Liver (tissue), 9 donors: ENCODE results near the gene STAT2. TPM values are rescaled to one million over a fixed set of nuclear protein-coding genes. Genes with fewer than 3 reads are reported as not detected.
"Not testable (repeated sequence)": the region's sequence is repeated elsewhere in the genome, so short reads cannot be mapped to it uniquely, and the experiment has no call there.

Source experiments
- DNase-seq: peaks from one replicate; pipeline ENCODE4 v3.0.0-alpha.2; 2017; ENCODE audit warnings: low spot score
- H3K27ac ChIP-seq, 2 donors: one replicate each; pipeline ENCODE4 v1.7.0; 2013; ENCODE audit warnings: inconsistent platforms in 2 of 2, low read length in 2 of 2, control low read depth in 1 of 2, low read depth in 1 of 2, mild to moderate bottlenecking in 1 of 2
- H3K27me3 ChIP-seq, 4 donors: one replicate each; pipeline versions ENCODE4 v1.6.1 to v1.7.0; 2013; ENCODE audit warnings: low read length in 3 of 4, inconsistent platforms in 1 of 4, mild to moderate bottlenecking in 1 of 4, moderate library complexity in 1 of 4; ENCODE audit not compliant: control insufficient read depth in 4 of 4, insufficient read depth in 4 of 4
- H3K36me3 ChIP-seq, 4 donors: one replicate each; pipeline versions ENCODE4 v1.6.1 to v1.7.0; 2013; ENCODE audit warnings: low read length in 3 of 4, mild to moderate bottlenecking in 3 of 4, low read depth in 1 of 4, moderate library complexity in 1 of 4; ENCODE audit not compliant: control insufficient read depth in 4 of 4, insufficient read depth in 3 of 4
- H3K4me1 ChIP-seq, 4 donors: one replicate each; pipeline versions ENCODE4 v1.6.1 to v1.7.0; 2013; ENCODE audit warnings: low read length in 3 of 4, mild to moderate bottlenecking in 3 of 4, moderate library complexity in 1 of 4; ENCODE audit not compliant: control insufficient read depth in 4 of 4, insufficient read depth in 4 of 4
- H3K4me3 ChIP-seq, 3 donors: one replicate each; pipeline versions ENCODE4 v1.6.1 to v1.7.0; 2013; ENCODE audit warnings: low read length in 3 of 3, control low read depth in 1 of 3, low read depth in 1 of 3, mild to moderate bottlenecking in 1 of 3
- H3K9ac ChIP-seq, 2 donors: one replicate each; pipeline ENCODE4 v1.7.0; 2013; ENCODE audit warnings: low read length in 2 of 2, mild to moderate bottlenecking in 2 of 2, moderate library complexity in 2 of 2, control low read depth in 1 of 2, low read depth in 1 of 2
- H3K9me3 ChIP-seq, 4 donors: one replicate each; pipeline versions ENCODE4 v1.6.1 to v1.7.0; 2013; ENCODE audit warnings: low read length in 3 of 4; ENCODE audit not compliant: control insufficient read depth in 4 of 4
- EGR1 ChIP-seq, 2 donors: IDR thresholded peaks; 2 replicates each; pipeline ENCODE4 v1.6.1; 2016 to 2018; ENCODE audit warnings: antibody characterized with exemption in 2 of 2, low read depth in 2 of 2
- FOXA2 ChIP-seq: IDR thresholded peaks from 2 replicates; pipeline ENCODE4 v1.6.1; 2016; ENCODE audit warnings: antibody characterized with exemption
- MAX ChIP-seq: IDR thresholded peaks from 2 replicates; pipeline ENCODE4 v1.6.1; 2016; ENCODE audit warnings: antibody characterized with exemption
- REST ChIP-seq: IDR thresholded peaks from 2 replicates; pipeline ENCODE4 v1.6.1; 2016; ENCODE audit warnings: antibody characterized with exemption, mild to moderate bottlenecking
- RXRA ChIP-seq, 2 donors: IDR thresholded peaks; 2 replicates each; pipeline ENCODE4 v1.6.1; 2017 to 2018; ENCODE audit warnings: antibody characterized with exemption in 2 of 2, mild to moderate bottlenecking in 1 of 2
- SP1 ChIP-seq: IDR thresholded peaks from 2 replicates; pipeline ENCODE4 v1.6.1; 2018; ENCODE audit warnings: antibody characterized with exemption, mild to moderate bottlenecking
- TAF1 ChIP-seq: conservative IDR thresholded peaks from 2 replicates; pipeline ENCODE4 v1.6.1; 2016; ENCODE audit warnings: antibody characterized with exemption, mild to moderate bottlenecking
- WGBS: extraction: QIAGEN DNeasy Blood & Tissue Kit; methylation state at CpG from one replicate; pipeline ENCODE4 v1.1.7; 2013; 5-methylcytosine and 5-hydroxymethylcytosine counted together
- polyA plus RNA-seq, 2 donors: library from polyadenylated mRNA; stranded (reverse) in 1 of 2; unstranded in 1 of 2; fragments of 200-250 nt in 1 of 2; fragments of >200 nt in 1 of 2; fragmentation: Nextera tagmentation in 1 of 2; extraction: Ambion mirVana in 1 of 2; gene quantifications; one replicate each; pipeline versions ENCODE4 v1.2.1 to v1.2.3, GENCODE V29; 2013 to 2015
- total RNA-seq, 2 donors: library from RNA; depleted of rRNA; stranded (reverse); fragments of >200 nt; gene quantifications; one replicate each; pipeline ENCODE4 v1.2.3, GENCODE V29; 2014
- TF ChIP-seq, protein P1 (sequence below): IDR thresholded peaks from 2 replicates; pipeline ENCODE4 v1.6.1; 2016; ENCODE audit warnings: antibody characterized with exemption
- TF ChIP-seq, protein P2 (sequence below): IDR thresholded peaks from 2 replicates; pipeline ENCODE4 v1.6.1; 2016; ENCODE audit warnings: antibody characterized with exemption
- donor health status: healthy.
- donor health status: healthy.
- donor health status: healthy.
- donor health status: healthy.
- donor health status: healthy.

STAT2 gene
- total and polyA plus RNA-seq, 4 donors, result 48.4 to 219 (median 66.6) TPM

GRCh38 chr12:56324206-56324605 lies 35.7 kb downstream of the STAT2 start:
- no peak for DNase-seq
- Histone ChIP-seq H3K9me3 (no peaks in the 10 kb centered on the region), H3K36me3 (peaks cover 8 to 73% (median 72%) of the 10 kb centered on the region in 4 donors), H3K4me3 (no peak overlapping the region), H3K4me1 (peaks cover 0 to 4% (median 0%) of the 10 kb centered on the region in 4 donors), H3K27me3 (no peaks in the 10 kb centered on the region), H3K27ac (no peak overlapping the region), H3K9ac (no peak overlapping the region)
- WGBS, result 94% methylated on average over 6 of the region's 6 CpGs
- TF ChIP-seq, protein P1, sequence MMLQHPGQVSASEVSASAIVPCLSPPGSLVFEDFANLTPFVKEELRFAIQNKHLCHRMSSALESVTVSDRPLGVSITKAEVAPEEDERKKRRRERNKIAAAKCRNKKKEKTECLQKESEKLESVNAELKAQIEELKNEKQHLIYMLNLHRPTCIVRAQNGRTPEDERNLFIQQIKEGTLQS, result no peak
- TF ChIP-seq SP1, result no peak
- no peak for TF ChIP-seq EGR1 (IDR thresholded peaks at IDR 0.05; ENCODE audit: low read depth in 2 of 2)
- TF ChIP-seq REST, result no peak
- TF ChIP-seq FOXA2, result no peak
- TF ChIP-seq, protein P2, sequence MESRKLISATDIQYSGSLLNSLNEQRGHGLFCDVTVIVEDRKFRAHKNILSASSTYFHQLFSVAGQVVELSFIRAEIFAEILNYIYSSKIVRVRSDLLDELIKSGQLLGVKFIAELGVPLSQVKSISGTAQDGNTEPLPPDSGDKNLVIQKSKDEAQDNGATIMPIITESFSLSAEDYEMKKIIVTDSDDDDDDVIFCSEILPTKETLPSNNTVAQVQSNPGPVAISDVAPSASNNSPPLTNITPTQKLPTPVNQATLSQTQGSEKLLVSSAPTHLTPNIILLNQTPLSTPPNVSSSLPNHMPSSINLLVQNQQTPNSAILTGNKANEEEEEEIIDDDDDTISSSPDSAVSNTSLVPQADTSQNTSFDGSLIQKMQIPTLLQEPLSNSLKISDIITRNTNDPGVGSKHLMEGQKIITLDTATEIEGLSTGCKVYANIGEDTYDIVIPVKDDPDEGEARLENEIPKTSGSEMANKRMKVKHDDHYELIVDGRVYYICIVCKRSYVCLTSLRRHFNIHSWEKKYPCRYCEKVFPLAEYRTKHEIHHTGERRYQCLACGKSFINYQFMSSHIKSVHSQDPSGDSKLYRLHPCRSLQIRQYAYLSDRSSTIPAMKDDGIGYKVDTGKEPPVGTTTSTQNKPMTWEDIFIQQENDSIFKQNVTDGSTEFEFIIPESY, result no peak
- TF ChIP-seq RXRA (IDR thresholded peaks at IDR 0.05), result no peak

DNA sequence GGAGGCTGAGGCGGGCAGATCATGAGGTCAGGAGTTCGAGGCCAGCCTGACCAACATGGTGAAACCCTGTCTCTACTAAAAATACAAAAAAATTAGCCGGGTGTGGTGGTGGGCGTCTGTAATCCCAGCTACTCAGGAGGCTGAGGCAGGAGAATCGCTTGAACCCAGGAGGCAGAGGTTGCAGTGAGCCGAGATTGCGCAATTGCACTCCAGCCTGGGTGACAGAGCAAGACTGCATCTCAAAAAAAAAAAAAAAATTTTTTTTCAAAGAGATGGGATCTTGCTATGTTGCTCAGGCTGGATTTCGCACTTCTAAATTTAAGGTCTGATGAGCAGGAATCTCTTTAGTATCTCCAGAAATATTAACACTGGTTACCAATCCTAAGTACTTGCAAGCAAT lies 38.3 kb downstream of the STAT2 start:
- not testable (repeated sequence) for H3K4me1 ChIP-seq, H3K9ac ChIP-seq, H3K4me3 ChIP-seq, H3K27ac ChIP-seq, H3K27me3 ChIP-seq, DNase-seq, H3K9me3 ChIP-seq
- peaks cover 11 to 66% (median 60%) of the 10 kb centered on the region in 4 donors for H3K36me3 ChIP-seq
- 93% methylated on average over 8 of the region's 8 CpGs for WGBS

GRCh38 chr12:56321027-56321426 lies 38.9 kb downstream of the STAT2 start:
- H3K4me1 ChIP-seq, result peaks cover 0 to 10% (median 5%) of the 10 kb centered on the region in 4 donors
- TF ChIP-seq TAF1, result no peak
- TF ChIP-seq MAX, result no peak
- no peak overlapping the region for H3K4me3 ChIP-seq
- H3K9ac ChIP-seq, result no peak overlapping the region
- H3K27ac ChIP-seq, result no peak overlapping the region
- H3K36me3 ChIP-seq, result peaks cover 11 to 61% (median 55%) of the 10 kb centered on the region in 4 donors
- H3K9me3 ChIP-seq, result no peaks in the 10 kb centered on the region
- no peaks in the 10 kb centered on the region for H3K27me3 ChIP-seq
- DNase-seq, result no peak
- WGBS, result 96% methylated on average over 2 of the region's 2 CpGs
